ENCODE data around the gene TMEM114. TPM values are rescaled to one million over a fixed set of nuclear protein-coding genes. Genes with fewer than 3 reads are reported as not detected.

The TMEM114 gene
- total RNA-seq, 1 experiment from 2014 or later, result not detected

GRCh38 chr16:8550728-8551387 lies 39.5 kb downstream of the TMEM114 start:
- no peak for DNase-seq (ENCODE audit: low spot score)

GRCh38 chr16:8549843-8550412 lies 40.4 kb downstream of the TMEM114 start:
- DNase-seq (ENCODE audit: low spot score), result no peak

DNA sequence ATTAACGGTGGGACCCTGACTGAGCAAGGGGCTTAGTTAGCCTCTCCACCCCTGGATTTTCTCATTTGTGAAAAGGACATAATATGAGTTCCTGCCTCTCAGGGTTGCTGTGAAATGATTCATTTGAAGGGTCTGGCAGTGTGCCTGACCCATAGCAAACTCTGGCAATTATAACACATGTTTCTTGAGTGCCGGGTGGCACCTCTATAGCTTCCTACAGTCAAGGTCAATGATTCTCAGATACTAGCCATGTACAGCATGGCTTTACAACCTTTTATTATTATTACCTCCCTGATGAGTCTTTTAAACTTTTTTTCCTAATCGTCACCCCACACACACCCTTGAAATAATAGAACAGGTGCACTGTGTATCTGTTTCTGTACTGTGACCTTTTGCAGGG lies 42.1 kb downstream of the TMEM114 start:
- DNase-seq (ENCODE audit: low spot score), result no peak

DNA sequence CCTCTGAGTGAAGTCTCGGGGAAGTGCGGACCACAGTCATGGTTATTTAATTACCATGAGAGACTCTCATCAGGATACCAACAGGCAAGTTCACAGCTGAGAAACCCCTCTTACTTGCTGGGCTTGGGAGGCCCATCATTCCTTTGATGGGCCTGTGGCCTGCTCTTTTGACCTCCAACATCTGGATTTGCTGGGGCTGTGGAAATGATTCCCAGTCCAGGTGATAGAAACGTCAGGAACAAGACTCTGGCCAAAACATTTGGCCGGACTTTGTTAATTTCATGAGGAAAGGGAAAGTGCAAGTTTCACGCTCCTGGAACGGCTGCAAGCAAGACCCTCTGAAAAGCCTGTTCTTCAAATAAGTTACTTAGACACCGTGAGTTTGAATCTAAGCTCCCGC lies 42.5 kb downstream of the TMEM114 start:
- DNase-seq (ENCODE audit: low spot score), result no peak

- DNase-seq (ENCODE audit: low spot score), result no peak
Measured at GRCh38 chr16:8544406-8544805, 45.9 kb downstream of the TMEM114 start.

DNA sequence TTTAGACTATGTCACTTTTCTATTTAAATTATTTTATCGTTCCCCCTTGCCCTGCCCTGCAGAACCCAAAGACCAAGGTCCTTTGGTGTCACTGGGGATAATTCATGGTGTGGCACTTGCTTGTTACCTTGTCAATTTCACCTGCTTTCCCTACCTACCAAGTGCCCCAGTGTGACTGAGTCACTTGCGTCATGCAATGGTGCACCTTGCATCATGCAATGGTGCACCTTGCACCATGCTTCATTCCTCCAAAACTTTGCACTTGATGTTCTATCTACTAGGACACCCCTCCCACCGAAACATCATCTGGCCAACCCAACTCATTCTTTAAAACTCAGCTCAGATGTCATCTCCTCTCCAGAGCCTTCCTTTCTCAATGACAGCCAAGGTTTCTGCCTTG lies 47.1 kb downstream of the TMEM114 start:
- DNase-seq (ENCODE audit: low spot score), result no peak

DNA sequence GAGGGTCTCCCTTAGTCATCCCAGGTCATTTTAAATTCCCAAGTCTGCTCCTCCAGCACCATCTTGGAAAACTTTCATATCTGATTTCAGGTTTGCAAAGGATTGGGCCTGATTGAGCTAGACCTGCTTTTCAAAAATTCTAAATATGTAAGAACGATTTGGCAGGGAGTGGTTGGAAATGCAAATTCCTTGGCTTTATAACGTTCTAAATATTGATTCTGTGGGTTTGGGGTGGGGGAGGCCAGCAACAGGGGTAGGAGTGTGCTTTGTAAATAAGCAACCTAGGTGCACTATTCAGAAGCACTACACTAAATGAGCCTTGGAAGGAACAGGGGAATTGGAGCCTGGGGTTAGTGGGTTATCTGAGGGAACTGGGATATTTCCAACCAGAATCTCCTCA lies 47.9 kb downstream of the TMEM114 start:
- DNase-seq (ENCODE audit: low spot score), result no peak

DNA sequence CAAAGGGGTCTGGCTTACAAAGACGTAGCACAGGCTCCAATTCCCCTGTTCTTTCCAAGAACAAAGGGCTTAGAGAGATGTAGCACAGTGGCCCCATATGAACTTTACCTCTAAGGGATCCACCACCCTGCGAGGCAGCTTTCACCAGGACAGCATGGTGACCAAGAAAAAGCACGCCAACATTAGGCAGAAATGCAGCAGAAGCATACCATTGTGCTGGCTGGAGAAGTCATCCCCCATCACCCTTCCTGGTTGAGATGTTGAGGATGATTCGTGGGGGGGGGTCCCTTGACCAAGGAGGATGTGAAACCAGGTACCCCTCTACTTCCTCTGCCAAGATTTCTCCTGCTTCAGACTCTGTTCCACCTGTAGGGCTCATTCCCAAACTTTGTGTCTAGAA lies 48.4 kb downstream of the TMEM114 start:
- DNase-seq (ENCODE audit: low spot score), result no peak

DNA sequence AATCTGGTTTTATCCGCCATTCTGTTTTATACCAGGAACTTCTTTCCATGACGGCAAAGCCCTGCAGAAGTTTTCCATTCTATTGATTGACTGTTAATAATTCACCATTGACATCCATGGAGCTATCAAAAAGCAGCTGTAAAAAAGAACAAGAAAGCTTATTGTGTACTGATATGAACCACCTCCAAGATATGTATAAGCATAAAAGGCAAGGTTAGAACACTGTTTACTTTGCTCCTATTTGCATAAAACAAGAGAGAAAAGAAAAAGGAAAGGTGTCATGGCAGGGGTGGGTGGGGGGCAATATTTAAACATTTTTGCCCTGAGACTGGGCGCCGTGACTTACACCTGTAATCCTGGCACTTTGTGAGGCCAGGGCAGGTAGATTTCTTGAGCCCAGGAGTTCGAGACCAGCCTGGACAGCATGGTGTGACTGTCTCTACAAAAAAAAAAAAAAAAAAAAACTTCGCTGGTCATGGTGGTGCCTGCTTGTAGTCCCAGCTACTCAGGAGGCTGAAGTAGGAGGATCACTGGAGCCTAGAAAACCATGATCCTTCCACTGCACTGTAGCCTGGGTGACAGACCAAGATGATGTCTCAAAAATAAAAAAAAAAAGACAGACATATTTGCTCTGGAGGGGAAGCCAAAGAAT lies 52.5 kb downstream of the TMEM114 start:
- no peak for DNase-seq (ENCODE audit: low spot score)

DNA sequence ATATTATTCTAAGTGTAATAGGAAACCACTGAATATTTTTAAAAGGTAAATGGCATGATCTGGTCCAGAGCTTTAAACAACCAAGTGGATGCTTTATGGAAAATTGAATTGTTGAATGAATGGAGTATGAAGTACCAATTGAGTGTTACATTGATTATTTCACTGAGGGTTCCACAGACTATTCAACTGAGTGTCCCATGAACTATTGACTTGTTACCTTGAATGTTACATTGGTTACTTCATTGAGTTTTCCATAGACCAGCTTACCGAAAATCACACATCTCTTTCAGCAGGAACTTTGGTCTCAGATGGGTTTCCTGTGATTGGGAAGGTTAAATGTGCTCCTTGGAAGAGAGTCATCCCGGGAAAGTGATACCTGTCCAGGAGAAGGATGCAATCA lies 56.8 kb downstream of the TMEM114 start:
- DNase-seq (ENCODE audit: low spot score), result no peak

- DNase-seq (ENCODE audit: low spot score), result no peak
Measured at GRCh38 chr16:8530752-8531384, 59.4 kb downstream of the TMEM114 start.

DNA sequence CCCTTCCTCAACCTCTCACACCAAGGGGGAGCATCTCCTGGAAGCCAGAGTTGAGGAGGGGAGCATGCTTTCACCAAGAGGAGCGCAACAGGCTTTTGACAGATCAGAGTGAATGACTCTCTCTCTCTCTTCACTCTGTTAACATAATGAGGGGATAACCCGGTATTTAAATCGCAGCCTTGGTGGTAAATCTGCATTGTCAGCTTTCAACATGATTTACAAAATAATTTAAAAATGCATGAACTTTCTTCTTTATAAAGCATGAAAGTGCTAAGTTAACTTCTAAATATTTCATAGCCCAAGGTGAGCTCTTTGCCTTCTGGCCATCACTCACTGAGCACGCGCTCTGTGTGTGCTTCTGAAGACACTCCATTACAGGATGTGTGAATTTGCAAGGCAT lies 61.8 kb downstream of the TMEM114 start:
- DNase-seq (ENCODE audit: low spot score), result no peak

GRCh38 chr16:8523932-8524331 lies 66.4 kb downstream of the TMEM114 start:
- DNase-seq (ENCODE audit: low spot score), result no peak

DNA sequence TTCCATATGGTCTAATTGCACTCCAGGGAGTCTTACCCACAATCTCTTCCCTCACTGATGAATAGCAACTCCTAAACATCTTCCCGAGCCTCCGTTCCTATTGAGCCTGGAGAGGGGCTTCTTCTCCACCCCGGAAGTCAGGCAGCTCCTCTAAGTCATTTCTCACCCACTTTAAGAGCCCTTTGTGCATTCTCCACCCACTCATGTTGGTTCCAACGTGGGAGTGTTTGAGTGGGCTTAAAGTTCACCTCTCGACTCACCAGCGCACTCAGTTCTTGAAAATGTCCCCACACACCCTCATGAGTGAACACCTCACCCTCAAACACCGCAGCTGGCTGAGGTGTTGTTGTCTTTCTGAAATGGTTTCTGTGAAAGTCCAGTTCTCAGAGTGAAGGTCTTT lies 67.6 kb downstream of the TMEM114 start:
- DNase-seq (ENCODE audit: low spot score), result no peak

- no peak for DNase-seq (ENCODE audit: low spot score)
Measured at GRCh38 chr16:8519643-8520042, 70.7 kb downstream of the TMEM114 start.

Other genes starting within 250 kb of the TMEM114 start
- 28.1 and 32.5 TPM in 2 replicates for gene METTL22, start 31.2 kb upstream of the TMEM114 start, total RNA-seq (2014; rRNA removed; shearing (Covaris generic))
- gene ABAT, start 84.1 kb upstream of the TMEM114 start, total RNA-seq (2014; rRNA removed; shearing (Covaris generic)), result 0.05 and 0.36 TPM in 2 replicates
- 5.9 and 8.0 TPM in 2 replicates for gene TMEM186, start 207.1 kb upstream of the TMEM114 start, total RNA-seq (2014; rRNA removed; shearing (Covaris generic))
- gene PMM2, start 207.3 kb upstream of the TMEM114 start, total RNA-seq (2014; rRNA removed; shearing (Covaris generic)), result 34.7 and 43.8 TPM in 2 replicates

Data from A172 (cell line).